Posterior vena cava (tissue), 2 donors: ENCODE results near the gene TMEM209. TPM values are rescaled to one million over a fixed set of nuclear protein-coding genes. Genes with fewer than 3 reads are reported as not detected.
"Not testable (repeated sequence)": the region's sequence is repeated elsewhere in the genome, so short reads cannot be mapped to it uniquely, and the experiment has no call there.

ENCODE experiments used
- DNase-seq: peaks from one replicate; pipeline ENCODE4 v3.0.0-alpha.2; 2020; ENCODE audit warnings: low spot score
- intact Hi-C, 2 donors: fragments of 100-400 bp; cut with DNase I; formaldehyde crosslinking; loops; one replicate each; pipeline versions ENCODE4 v1.14.1 to v1.14.2; 2022 to 2023
- total RNA-seq, 2 donors: library from RNA; stranded (reverse); fragmentation: NEBNext Ultra II Directional; extraction: Animal tissue kit (Norgen Biotek cat#: 25700); gene quantifications; one replicate each; pipeline ENCODE4 v1.2.1, GENCODE V29; 2021
- donor health status: DM: yes; HTN: yes; CAD: no.
- donor health status: DM: yes; HTN: yes; CAD: no.

The TMEM209 gene
- total RNA-seq, 2 donors from 2014 or later: 12.4 to 12.8 TPM

DNA sequence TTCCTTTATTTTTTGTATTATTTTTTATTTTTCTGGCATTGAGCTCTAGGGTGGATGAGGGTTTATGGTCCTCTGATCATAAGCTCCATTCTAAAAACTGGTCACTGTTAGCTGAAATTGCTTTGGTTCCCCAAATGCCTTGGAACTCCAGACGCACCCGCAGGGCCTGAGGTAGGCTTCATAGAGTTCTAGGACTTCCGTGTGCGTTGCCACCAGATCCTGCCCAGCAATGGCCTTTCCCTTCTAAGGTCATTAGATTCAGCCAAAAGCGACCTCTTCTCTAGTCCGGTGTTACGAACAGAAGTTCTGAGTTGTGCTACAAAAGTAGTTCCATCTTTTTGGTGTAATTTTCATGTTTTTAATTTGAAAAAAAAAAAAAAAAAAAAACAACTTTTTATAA, 70.5 kb downstream of the TMEM209 start:
- no peak for DNase-seq
- intact Hi-C loops: no loop called here

DNA sequence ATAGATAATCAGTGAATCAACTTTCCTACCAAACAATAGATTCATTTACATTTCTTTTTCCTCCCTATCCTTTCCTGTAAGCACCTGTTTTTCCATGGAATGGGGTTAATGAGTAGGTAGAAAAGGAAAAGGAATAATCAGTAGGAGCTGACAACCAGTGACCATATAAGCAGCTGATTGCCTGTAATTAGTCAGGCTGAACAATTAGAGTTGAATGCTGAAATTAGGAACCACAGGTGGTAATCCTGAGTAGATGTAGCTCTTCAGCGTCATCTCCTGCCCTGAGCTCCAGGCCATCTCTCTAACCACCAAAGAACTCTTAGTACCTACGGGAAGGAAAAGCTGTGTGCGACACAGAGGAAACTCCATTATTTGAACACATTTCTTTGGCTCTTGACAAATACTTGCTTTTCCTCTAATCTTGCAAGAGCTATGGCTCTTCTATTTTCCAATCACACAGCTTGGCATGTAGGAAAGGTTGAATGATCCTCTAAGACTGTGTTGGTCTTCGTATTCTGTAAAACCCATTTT, 71.0 kb downstream of the TMEM209 start:
- intact Hi-C loops: no loop called here
- DNase-seq: no peak

DNA sequence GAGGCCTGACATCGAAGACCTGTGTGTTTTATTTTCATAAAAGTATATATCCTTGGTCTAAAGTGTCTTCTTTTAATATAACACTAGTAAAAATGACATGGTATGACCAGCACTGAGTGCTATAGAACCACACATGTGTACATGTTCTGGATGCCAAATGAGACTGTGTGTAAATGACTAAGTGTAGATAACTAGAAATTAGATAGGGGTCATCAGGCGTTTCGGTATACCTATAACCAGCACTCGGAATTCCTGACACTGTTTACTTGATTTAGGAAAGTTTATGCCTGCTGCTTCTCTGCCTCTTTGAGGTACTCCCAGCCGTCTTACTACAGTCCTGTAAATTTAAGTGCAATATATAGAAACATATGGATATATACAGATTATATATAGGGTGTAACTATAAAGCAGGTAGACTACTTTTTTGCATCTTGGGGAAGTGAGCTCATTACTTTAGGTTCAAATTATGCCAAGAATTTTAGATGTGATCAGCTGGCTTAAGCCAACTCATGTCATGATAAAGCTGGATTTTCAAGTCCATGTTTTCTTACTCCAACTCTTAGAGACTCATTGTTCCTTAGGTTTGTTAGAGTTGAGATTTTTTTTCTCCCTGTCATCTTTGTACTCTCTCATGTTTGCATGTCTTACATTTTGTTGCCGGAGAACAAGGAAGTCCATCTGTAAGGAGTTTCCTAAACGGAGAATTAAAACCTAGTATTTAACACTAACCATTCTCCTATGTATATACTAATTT, 72.0 kb downstream of the TMEM209 start:
- intact Hi-C loops: no loop called here
- DNase-seq: no peak

DNA sequence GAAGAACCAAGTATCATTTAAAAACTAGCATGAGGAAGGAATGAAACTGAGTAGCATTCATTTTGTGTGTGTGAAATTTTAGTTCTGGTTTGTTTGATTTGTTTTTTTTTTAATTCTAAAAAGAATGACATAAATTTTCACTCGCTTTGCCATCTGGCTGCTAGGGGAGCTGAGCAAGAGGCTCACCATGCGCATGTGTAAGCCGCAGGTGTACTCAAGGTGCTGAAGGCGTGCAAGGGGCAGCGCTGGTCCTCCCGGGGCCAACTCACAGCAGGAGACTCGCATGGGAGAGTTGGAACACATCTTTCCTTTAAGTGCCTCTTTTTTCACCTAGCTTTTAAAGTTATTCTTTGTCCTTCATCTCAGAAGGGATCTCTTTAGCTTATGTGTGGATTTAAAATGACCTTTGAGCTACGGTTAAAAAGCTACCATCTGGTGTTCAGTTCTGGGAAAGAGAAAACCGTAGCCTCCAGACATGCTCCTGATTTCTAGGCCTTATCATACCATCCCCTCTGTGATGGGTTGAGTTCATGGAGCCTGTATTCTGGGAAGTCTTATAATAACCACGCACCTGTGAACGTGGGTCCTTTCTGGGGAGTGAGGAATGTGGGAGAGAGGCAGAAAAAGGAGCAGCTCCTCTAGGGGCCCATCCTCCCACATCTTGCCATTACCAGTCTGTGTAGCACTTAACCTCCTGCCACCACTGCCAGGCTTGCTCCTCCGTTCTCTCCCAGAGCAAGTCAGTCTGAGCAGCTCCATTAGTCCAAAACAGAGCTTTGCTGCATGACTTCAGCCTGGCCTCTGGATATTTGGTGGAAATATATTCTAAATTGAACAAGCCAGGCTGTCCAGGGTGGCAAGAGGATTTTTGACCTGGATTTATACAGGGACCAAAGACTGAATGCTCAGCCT, 73.0 kb downstream of the TMEM209 start:
- intact Hi-C loops: no loop called here
- DNase-seq: no peak

DNA sequence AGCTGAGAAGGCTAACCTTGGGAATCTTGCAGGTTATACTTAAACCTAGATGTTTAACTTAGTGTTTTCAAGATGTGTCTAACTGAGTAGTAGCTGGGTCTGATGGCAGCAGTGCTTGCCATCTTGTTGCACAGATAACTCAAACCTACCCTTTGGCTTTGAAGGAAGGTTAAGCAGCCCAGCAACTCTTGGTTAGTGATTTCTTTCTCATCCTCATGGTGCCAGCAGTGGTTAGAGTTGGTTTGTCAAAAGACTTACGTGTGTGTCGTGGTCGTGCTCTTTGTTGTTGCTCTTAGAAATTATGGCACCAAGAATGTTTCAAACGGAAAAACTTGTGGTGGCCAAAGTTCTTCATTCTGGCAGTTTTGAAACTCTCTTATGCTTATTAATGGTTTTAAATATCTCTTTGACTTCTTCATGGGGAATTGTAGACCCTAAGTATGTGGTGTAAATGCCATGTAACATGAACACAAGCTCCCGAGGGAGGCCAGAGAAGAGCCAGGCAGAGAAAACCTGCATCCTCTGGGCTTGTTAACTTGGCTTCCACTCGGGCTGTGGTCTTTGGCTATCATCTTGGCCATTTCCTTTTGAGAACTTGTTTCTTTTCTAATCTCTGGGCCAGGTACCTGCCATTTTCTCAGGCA, 73.9 kb downstream of the TMEM209 start:
- intact Hi-C loops: no loop called here
- DNase-seq: no peak

DNA sequence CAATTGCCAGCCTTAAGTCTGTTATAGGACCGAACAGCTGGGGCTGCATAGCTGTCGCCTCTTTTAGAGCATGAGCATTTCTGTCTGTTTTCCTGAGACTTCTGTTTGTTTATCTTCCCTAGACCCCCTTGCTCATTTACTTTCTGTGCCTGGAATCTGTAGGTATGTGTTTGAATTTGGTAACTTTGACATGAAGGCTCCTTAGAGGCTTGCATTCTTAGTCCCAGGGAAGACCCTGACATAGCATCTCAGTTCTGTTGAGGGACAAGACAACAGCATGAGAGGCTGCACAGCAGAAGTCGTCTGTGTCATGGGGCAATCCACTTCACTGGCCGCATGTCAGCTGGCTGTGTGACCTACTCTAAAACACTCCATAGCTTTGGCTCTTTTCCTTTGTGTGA, 76.2 kb downstream of the TMEM209 start:
- intact Hi-C loops: no loop called here

DNA sequence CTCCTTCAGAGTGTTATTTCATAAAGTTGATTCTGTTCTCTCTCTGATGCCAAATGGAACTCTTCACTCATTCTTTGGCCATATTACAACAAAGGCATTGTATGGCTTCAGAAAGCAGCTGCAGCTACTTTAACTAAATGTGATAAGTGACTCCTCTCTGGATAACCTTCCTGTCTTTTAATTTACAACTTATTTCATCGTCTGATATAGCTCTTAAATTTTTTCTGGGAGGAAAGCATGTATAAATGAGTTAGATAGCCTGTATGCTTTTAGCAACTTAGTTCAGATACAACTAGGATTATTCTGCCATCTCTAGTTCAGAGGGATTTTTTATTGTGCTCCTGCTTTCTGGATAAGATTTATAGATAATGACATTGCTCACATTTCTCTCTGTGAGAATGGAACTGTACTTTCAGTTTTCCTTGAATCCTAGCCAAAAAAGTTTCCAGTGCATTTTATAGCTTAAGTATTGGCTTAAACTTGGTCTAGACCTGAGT, 77.3 kb downstream of the TMEM209 start:
- intact Hi-C loops: no loop called here
- no peak for DNase-seq

More for the DNA sequence above, 76.2 kb downstream of the TMEM209 start:
- DNase-seq: no peak

DNA sequence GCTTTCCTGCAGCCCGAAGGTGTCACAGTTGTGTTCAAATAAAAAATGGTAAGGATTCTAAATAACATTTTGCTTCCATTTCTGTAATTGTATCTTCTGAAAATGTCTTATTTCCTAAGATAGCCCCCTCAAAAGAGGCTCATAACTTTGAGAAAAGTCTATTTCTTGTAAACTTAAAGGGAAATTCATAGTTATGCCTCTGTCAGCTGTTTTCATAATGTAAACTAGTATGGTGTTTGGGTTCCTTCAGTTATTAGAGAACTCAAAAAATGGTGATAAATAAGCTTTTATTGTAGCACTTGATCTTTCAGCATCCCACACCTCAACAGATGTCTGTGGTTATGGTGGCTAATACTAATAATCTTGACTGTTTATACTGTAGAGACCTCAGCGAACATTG, 77.8 kb downstream of the TMEM209 start:
- intact Hi-C loops: no loop called here
- DNase-seq: no peak

DNA sequence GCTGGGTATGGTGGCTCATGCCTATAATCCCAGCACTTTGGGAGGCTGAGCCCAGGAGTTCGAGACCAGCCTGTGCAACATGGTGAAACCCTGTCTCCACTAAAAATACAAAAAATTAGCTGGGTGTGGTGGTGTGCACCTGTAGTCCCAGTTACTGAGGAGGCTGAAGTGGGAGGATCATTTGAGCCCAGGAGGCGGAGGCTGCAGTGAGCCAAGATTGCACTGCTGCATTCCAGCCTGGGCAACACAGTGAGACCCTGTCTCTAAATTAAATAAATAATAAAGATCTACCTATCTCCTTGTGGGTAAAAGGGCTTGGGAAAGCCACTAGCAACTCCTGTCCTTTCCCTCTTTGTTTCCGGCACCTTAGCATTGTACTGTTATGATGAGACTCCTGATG, 78.4 kb downstream of the TMEM209 start:
- intact Hi-C loops, DNase-seq: not testable (repeated sequence)

DNA sequence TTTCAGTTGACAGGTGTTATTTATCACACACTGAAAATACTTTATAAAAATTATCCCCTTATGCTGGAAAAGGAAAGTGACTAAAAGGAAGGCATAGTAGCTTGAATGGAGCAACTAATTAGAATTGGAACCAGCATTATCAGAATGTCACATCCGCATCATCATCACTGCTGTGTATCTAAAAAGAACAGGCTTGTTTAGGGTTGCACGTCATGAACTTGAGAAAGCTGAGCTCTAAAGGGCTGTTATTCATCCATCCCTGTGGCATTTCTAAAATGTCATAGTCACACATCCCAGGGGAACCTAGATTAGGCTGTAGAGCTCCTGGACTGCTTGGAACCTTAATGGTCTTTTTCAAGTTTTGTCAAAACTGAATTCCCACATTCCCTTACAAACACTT, 80.5 kb downstream of the TMEM209 start:
- intact Hi-C loops: no loop called here

DNA sequence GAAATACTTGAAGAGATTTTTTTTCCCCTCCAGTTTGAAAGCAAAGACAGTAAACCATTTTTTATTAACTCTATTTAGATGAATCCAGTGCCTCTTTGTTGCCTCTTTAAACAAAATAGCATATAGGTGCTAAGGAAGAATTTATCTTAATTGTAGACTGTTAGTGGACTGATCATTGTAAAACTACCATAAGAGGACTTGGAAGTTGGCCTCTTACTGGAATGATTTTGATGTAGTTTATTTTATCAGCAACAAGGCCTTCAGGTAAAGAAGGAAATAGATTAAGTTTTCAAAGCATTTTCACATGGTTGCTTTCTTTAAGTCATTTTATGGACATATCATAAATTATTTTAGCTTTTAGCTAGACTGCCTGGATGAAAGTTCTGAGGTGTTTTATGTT, 81.7 kb downstream of the TMEM209 start:
- intact Hi-C loops: no loop called here
- no peak for DNase-seq

More for the DNA sequence above, 80.5 kb downstream of the TMEM209 start:
- no peak for DNase-seq

DNA sequence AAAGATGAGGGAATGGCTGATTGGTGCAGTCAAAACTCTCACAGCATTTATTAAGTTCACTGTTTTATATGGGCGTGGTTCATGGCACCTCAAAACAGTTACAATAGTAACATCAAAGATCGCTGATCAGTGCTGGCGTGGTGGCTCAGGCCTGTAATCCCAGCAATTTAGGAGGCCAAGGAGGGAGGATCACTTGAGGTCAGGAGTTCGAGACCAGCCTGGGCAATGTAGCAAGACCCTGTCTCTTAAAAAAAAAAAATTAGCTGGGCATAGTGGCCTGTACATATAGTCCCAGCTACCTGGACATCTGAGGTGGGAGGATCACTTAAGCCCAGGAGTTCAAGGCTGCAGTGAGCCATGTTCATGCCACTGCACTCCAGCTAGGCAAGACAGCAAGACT, 86.4 kb downstream of the TMEM209 start:
- no peak for DNase-seq
- intact Hi-C loops: no loop called here

DNA sequence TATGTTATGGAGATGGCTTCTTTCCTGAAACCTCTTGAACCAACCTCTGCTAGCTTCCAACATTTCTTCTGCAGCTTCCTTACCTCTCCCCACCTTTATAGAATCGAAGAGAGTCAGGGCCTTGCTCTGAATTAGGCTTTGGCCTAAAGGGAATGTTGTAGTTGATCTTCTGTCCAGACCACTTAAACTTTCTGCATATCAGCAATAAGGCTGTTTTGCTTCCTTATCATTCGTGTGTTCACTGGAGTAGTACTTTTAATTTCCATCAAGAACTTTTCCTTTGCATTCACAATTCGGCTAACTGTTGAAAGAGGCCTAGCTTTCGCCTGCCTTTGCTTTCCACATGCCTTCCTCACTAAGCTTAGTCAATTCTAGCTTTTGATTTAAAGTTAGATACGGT, 86.9 kb downstream of the TMEM209 start:
- DNase-seq: no peak
- intact Hi-C loops: no loop called here

DNA sequence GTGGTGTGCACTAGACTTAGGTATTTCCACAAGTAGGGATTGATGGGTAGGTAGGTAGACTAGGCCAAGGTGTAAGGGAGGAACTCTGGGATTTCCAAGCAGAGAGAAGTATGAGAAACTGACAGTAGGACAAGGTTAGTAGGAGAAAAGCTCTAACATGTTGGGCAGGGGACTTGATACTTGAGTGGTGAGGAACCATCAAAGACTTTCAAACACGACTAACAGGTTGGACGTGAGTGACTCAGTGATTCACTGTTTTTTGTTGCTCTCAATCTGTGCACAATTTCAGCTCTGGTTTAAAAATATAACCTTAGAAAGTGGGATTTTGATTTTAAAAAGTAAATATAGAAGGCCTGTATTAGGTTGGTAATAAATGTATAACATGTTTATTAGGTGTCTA, 90.4 kb downstream of the TMEM209 start:
- DNase-seq: no peak
- intact Hi-C loops: no loop called here

Other genes starting within 250 kb of the TMEM209 start
- 10 to 100 TPM; 11.4 to 13.2 TPM for gene ZC3HC1, start 154.0 kb downstream of the TMEM209 start, total RNA-seq
- 10 to 100 TPM; 22.6 to 24.6 TPM for gene KLHDC10, start 134.9 kb downstream of the TMEM209 start, total RNA-seq
- gene SSMEM1, start 2.5 kb upstream of the TMEM209 start, total RNA-seq: not detected
- under 1 TPM in 1 of 2 donors, not detected in 1; 0.67 TPM for gene CPA2, start 61.5 kb upstream of the TMEM209 start, total RNA-seq
- gene CPA4, start 87.8 kb upstream of the TMEM209 start, total RNA-seq: under 1 TPM; 0.37 to 0.62 TPM
- not detected for gene CPA5, start 139.4 kb upstream of the TMEM209 start, total RNA-seq
- 1 to 10 TPM in 1 of 2 donors, under 1 TPM in 1; 0.79 to 6.7 TPM for gene CPA1, start 175.1 kb upstream of the TMEM209 start, total RNA-seq
- gene CEP41, start 235.6 kb upstream of the TMEM209 start, total RNA-seq: 10 to 100 TPM in 1 of 2 donors, 1 to 10 TPM in 1; 5.0 to 11.5 TPM